Left renal cortex interstitium (tissue), 4 donors: ENCODE results near the gene KRTAP10-2. TPM values are rescaled to one million over a fixed set of nuclear protein-coding genes. Genes with fewer than 3 reads are reported as not detected.
A peak's percentile ranks its signal among the peaks of the same experiment; 100 is the strongest.

Experiments
- DNase-seq, 4 donors: peaks; one replicate each; pipeline ENCODE4 v3.0.0-alpha.2; 2013; ENCODE audit warnings: low read depth in 4 of 4, low spot score in 2 of 4, missing footprints in 1 of 4
- polyA plus RNA-seq, 4 donors: library from polyadenylated mRNA; unstranded; fragments of 120-200 nt; gene quantifications; one replicate each; pipeline ENCODE4 v1.2.1, GENCODE V29; 2013; ENCODE audit not compliant: insufficient read length in 4 of 4

KRTAP10-2 gene
- polyA plus RNA-seq, 4 donors = not detected

DNA sequence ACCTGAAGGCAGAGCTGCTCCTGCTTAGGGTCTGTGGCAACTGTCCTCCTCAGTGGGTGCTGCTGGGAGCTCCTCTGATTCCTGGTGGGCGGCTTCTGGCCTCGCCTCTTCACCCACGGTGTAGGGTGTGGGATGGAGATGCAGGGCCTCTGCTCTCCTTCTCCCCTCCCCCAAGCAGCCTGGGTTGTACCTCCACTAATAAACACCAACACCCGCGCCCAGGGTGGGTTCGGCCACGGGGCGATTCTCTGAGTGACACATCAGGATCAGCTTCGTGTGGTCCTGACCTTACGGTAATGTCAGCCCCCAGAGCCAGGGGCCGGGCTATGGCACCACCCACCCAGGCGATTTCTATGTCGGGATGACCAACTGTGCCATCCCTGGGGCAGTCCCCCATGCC, 35.0 kb downstream of the KRTAP10-2 start:
- DNase-seq = no peak

DNA sequence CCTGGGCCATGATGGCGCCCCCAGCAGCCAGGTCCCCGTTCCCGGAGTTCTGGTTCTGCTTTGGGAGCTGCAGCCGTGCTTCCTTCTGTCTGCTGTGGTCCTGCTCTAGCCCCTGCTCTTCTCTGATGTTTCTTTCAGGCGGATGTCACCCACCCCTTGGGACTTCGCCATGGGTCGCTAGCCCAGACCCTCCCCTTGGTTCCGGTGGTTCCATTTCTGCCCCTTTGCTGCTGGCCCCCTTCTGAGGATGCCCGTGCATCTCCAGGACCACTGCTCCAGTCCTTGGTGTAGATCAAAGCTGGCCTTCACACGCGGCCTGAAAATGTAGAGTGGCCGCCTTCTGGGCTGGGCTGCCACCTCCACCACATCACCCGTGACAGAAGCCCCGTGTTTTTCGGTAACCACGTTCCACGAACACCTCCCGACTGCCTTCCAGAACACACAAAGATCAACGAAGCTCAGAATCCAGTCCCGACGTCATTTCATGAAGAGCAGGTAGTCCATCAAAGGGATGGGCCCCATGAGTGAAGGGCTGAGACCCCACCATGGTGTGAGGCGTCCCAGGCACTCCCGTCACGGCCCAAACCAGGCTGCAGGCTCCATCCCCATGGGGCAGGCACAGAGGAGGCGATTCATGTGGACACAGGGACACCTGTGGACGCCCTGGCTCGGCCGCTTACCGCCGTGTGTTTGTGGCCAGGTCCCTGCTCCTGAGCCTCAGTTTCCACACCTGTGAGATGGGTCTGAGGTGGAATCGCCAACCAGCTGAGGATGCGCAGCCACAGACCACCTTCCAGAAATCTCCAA, 35.7 kb downstream of the KRTAP10-2 start:
- no peak for DNase-seq

DNA sequence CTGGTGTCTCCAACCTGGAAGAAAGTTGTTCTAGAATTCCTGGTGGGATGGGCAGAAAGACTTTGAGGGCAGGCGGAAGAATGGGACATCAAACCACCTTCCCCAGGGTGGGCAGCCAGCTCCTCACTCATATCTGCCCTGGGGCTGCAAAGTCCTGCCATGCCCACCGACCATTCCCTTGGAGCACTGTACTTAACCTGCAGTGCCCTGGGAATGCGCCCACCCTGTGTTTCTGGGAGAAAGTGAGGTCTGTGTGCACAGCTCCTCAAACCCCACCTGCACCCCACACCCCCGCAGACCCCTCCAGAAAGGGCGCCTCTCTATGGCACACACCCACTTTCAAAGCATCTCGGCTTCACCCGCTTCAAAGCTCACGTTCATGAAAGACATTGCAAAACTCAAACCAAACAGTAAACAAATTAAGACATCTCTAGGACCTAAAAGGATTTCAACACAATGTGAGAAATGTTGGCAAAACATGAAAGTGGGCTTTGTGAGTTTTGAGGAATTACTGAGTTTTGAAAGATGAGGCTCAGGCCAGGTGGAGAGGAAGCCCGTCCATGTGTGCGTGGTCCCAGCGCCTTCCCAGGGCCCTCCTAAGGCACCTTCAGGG, 36.5 kb downstream of the KRTAP10-2 start:
- DNase-seq = no peak

DNA sequence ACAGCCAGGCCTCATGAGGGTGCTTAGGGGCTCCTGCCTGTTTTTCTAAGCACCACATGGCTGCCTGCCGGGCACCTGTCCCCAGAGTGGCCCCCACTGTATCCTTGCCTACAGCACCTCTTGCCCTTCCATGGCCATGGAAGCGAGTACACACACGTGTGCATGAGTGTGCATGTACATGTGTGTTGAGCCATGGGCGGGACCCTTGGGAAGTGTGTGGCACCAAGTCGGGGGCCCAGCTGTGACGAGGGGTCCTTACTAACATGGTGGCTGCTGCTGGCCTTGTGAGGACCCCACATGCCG, 37.1 kb downstream of the KRTAP10-2 start:
- no peak for DNase-seq

DNA sequence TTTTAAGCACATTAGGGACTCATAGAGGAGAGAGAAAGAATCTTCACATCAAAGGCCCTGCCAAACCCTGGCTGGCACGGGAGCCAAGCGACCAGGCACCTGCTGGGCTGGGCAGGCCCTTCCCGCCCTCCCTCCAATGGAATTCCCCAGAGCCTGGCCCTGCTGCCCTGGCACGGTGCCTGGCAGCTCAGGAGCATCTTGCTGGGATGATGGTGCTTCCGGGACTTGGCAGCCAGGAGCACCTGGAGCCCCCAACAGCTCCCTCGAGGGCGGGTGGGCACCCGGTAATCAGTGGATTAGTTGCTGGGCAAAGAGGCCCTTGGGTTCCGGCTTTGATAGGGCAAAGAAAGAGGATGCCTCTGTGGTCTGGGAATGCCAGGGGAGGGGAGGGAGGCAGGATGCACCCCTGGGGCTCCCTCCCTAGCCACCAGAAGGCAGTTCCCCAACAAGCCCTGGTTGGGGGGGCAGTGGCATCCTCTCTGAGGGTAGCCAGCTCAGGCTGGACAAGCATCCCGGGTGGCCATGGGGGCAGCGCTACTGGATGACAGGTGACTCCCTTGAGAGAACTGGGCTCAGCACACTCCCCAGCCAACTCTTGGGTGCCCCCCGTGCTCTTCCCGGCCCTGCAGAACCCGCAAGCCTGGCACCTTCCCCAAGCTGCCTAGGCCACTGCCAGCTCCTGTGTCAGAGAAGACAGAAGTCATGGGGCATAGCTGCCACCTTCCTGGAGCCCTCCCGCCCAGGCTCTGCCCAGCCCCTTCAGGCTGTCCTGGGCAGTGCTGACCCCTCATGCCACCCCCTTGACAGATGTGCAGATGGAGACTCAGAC, 37.7 kb downstream of the KRTAP10-2 start:
- no peak for DNase-seq

DNA sequence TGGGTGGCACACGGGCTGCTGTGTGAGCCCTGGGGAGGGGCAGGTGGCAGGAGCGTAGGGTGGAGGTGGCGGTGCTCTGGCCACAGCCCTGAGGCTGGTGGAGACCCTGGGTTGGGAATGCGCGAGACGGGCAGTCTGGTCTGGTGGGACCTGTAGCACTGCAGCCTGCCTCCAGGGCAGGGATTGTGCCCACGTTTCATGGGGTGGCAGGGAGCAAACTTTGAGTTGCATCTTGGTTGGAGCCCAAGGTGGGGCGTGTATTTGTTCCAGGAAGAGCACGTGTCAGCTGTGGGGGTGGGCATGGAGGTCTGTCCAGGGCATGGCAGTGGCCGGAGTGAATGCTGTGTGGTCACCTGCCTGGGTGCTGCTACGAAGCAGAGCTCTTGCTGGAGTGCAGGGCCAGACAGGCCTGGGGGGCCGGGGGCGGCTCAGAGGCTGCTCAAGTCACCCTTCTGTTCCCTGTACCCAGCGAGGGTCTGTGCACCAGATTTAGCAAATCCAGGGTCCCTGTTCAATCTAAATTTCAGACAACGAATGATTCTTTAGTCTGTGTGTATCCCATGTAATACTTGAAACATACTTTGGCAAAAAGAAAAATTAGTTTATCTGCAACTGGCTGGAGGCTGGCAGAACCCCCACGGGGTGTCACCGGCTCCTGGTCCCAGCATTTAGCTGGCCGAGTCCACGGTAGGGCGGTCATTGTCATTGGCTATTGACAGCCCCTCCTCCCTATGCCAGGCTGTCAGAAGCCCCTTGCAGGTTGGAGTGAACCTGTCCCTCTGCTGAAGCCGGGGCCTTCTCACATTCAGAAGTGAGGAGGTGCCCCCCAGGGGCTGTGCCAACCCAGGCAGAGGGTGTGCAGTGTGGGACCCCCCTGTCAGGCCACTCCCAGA, 38.6 kb downstream of the KRTAP10-2 start:
- no peak for DNase-seq

DNA sequence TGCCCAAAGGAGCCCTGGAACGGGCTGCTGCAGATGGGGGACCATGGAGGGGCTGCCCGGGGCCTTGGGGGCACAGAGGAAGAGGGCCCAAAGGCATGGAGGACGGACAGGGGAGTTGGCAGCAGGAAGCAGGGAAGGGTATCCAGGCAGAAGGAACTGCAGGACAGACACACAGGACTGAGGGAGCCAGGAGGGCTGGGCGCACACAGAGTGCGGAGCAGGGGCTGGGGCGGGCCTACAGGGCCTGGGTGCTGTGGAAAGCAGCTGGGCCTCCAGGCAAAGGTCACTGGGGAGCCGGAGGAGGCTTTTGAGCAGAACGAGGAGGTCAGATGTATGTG, 39.4 kb downstream of the KRTAP10-2 start:
- no peak for DNase-seq

DNA sequence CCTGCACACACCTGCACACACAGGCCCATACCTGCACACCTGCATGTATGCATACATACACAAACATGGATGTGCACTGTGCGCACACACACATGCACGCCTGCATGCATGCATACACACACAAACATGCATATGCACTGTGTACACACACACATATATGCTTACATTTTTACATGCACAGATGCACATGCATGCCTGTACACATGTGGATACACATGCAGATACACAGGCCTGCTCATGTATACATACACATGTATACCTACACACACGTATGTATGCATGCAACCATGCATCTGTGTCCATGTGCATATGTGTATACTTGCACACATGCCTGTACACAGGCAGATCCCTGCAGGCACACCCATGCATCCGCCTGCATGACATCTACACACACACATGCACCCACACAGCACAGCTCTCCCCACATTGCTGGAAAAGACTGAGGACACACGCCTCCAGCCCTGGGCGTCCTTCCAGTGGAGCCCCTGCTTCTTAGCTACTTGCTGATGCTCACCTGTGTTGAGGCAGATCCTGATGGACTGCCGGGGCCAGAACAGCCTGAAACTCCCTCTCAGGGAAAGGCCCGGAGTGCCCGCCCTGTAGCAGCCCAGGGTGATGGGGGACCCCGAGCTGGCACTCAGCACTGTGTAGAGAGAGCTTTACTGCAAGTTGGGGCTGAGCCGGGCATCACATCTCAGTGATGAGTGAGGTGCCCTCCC, 39.9 kb downstream of the KRTAP10-2 start:
- DNase-seq = no peak

DNA sequence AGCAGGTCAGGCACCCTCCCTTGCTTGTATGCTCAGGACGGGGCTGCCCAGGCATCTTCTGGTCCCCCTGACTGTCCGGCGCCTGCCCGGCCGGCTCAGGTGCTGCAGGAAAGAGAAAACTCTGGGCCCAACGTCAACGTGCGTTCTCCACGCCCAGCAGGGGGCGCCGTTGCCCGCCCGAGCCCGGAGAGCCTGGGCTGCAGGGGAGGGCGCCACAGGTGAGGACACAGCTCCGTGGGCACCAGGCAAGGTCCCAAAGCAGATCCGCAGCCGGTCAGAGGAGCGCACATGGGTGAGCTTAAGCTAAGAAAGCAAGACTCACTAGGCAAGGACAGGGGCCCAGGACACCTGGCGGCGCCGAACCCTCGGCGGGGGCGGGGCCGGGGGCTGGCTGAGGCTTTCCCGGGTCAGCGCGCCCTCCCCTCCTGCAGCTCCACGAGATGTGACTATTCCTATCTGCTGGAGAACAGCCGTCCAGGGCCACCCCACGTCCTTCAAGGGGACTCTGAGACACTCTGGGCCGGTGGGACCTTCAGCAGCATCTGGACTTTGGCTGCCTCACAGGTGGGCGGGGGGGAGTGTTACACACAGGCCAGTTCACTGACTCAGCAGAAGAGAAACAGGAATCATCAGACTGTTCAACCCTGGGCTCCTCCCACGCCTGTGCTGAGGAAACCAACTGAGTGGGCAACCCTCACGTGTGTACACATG, 40.6 kb downstream of the KRTAP10-2 start:
- peak in 3 of 4 donors; percentile 15 to 57 (median 32) for DNase-seq

DNA sequence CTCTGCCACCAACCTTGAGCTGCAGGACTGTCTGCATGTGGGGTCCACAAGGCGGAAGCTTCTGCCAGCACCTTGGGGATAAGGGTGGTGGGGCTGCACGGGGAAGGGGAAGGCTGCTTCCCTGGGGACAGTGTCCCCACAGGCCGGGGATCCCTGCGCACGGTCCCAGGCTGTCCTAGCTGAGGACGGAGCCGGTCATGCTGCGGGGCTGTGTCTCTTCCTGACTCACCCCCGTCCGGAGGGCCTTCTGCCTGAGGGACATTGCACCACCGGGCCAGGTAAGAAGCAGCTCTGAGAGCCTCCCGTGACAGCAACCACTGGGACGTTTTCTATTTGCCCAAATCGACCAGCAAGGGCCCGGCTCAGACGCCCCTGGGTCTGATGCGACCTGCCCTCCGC, 41.2 kb downstream of the KRTAP10-2 start:
- DNase-seq = no peak

DNA sequence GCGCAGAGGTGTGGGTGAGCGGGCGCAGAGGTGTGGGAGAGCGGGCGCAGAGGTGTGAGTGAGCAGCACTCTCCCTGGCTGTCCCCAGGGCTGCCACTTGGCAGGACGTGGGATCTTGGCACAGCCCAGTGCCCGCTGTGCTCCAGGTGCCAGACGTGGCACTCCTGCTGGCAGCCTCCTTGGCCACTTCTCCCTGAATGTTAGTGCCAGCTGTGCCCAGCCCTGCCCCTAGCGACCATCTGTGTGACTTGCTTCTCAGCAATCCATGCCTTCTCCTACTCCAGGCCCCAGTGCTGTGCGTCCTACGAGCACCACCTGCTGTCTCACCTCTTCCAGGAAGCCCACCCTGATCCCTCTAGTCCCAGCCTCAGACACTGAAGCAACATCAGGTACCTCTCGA, 41.8 kb downstream of the KRTAP10-2 start:
- DNase-seq = no peak

DNA sequence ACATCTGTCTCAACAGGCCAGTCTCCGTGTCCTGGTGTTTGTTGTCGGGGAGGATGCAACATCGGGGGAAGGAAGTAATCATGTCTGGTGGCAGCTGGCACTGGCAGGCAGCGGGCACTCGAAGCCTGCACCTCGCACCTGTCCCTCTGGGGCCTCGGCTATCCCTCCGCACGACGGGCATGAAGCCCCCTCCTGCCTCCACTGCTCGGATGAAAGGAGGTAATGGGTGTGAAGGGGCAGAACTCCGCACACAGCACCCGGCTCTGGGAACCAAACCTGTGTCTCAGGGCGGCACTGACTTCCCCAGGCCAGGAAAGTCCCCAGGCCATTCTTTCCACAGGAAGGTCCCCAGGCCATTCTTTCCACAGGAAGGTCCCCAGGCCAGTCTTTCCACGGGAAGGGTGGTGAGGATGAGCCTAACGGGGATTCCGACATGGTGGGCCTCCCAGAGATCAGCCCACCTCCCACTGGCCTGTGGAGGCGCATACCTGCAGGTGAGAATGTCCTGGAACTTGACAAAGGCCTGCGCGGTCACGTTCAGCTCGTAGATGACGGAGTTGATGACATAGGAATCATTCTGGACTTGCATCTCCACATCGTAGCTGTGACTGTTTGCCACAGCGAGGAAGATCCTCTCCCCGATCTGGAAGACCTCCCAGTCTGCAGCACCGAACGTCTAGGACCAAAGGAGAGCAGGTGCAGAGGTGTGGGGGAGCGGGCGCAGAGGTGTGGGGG, 42.4 kb downstream of the KRTAP10-2 start:
- DNase-seq = no peak

DNA sequence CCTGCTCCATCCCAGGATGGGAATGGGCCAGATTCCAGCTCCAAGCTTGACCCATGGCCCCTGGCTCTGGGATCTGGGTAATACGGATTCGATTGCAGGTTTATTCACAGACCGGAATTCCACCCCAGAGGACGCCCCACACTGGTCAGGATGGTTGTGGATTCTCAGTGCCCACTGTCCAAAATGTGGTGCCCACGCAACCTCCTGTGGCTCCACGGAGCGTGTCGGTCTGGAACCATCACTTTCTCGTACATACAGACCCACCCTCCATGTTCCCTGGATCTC, 42.9 kb downstream of the KRTAP10-2 start:
- DNase-seq = no peak

DNA sequence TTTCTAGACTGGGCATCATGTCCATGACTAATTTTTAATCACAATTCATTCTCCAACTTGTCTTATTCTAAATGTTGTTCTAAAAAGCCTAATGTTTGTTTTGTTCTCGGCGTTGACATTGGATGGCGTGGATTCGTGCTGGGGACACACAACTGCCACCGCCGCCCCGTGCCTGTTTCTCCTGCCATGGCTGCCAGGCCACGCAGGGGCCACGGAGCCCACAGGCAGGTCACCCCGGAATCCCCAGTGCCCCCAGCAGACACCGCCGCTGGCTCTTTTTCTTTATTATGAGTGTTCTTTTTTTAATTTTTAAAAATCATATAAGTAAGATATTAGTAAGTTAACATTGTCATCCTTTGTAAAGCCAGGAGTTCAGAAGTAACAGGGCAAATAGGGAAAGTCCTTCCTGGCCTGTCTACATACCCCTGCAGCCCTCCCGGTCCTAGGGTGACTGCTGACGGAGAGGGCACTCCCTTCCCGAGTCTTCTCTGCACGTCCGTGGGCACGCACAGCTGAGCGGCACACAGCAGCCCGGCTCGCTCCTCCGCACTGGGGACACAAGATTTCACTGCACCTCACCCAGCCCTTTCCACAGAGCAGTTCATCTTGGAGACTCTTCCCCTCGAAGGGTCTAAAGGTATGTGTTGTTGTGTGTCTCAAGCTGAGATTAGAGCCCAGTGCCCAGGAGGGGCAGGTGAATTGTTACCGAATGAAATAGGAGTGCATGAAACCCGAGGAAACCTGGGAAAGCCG, 43.5 kb downstream of the KRTAP10-2 start:
- DNase-seq = no peak

DNA sequence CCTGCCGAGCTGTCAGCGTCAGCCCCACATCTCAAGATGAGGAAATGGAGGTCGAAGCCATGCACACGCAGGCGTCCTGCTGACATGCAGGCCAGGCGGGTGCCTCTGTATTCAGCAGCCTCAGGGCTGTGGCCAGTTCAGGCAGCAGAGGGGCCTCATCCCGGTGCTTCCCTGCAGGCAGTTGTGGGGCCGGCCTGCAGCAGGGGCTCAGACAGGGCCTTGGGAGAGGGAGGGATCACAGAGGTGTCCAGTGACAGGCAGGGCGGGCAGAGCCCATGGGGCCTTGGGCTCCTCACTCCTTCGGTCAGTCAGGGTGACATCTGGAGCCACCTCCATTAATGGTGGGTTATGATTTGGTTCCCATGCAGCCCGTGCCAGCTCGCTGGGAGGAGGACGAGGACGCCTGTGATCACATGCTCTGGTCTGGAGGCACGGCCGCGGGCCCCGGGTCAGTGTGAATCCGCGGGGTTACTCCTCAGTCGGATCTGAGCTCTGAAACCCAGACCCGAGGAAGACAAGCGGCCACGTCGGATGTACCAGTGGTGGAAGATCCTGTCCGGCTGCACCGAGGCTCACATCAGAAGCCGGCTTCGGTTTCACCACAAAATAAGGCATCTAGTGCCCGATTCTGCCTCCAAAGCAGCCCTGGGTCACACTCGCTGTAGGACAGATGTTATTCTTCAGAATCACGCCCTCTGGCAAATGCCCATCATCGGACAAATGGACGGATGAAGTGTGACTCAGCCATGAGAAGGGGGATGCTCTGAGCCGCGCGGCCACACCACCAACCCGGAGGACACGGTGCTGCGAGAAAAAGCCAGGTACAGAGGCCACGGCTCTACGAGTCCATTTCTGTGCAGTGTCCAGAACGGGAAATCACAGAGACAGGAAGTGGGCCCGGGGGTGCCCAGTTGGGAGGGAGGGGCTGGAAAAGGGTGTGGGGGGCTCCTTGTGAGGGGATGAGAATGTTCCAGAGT, 44.7 kb downstream of the KRTAP10-2 start:
- DNase-seq = no peak

DNA sequence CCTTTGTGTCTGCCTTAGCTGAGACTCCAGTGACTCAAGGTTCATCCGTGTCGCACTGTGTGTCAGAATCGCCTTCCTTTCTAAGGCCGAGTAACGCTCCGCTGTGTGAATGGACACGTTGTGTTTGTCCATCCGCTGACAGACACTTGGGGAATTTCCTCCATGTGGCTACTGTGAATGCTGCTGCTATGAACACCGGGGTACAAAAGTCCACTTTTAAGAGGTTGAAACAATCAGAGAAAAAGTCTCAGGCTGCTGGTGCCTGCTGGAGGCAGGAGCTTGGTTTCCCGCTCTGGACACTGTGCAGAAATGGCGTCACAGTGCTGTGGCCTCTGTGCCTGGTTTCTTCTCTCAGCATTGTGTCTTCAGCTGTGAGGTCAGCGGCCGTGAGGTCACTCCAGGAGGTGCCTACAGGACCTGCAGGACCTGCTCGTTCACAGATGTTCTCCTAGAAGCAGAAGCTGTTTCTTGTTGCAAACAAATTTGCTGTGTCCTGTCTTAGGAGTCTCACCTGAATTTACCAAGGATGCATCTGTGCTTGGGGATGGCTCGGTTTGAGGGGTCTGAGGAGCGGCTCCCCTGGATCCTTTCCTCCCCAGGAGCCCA, 45.5 kb downstream of the KRTAP10-2 start:
- no peak for DNase-seq

DNA sequence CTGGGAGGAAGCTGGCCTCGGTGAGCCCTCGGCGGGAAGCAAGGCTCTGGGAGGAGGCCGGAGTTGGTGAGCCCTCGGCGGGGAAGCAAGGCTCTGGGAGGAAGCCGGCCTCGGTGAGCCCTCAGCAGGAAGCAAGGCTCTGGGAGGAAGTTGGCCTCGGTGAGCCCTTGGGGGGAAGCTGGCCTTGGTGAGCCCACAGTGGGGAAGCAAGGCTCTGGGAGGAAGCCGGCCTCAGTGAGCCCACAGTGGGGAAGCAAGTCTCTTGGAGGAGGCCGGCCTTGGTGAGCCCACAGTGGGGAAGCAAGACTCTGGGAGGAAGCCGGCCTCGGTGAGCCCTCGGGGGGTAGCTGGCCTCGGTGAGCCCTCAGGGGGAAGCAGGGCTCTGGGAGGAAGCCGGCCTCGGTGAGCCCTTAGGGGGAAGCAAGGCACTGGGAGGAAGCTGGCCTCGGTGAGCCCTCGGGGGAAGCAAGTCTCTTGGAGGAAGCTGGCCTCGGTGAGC, 47.4 kb downstream of the KRTAP10-2 start:
- no peak for DNase-seq
